CD4-positive, alpha-beta T cell treated with Interleukin-4 for 4 hours (primary cell): Measurements from ENCODE around the gene AFF2.
"Not testable (repeated sequence)": the region's sequence is repeated elsewhere in the genome, so short reads cannot be mapped to it uniquely, and the experiment has no call there.

Source experiments
- DNase-seq: peaks from one replicate; pipeline ENCODE4 v3.0.0-alpha.2; 2020

AFF2 gene

GRCh38 chrX:148871422-148872160 lies 371.2 kb downstream of the AFF2 start:
- no peak for DNase-seq

DNA sequence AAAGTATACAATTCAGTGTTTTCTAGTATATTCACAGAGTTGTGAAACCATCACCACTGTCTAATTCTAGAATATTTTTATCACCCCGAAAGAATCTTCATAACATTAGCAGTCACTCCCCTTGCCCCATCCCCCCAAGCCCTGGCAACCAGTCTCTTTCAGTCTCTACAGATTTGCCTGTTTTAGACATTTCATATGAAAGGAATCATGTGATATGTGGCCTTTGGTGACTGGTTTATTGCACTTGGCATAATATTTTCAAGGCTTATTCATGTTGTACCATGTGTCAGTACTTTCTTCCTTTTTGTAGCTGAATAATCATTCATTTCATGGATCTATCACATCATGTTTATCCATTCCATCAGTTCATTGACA lies 371.7 kb downstream of the AFF2 start:
- DNase-seq, result no peak

GRCh38 chrX:148872881-148873280 lies 372.5 kb downstream of the AFF2 start:
- DNase-seq, result no peak

DNA sequence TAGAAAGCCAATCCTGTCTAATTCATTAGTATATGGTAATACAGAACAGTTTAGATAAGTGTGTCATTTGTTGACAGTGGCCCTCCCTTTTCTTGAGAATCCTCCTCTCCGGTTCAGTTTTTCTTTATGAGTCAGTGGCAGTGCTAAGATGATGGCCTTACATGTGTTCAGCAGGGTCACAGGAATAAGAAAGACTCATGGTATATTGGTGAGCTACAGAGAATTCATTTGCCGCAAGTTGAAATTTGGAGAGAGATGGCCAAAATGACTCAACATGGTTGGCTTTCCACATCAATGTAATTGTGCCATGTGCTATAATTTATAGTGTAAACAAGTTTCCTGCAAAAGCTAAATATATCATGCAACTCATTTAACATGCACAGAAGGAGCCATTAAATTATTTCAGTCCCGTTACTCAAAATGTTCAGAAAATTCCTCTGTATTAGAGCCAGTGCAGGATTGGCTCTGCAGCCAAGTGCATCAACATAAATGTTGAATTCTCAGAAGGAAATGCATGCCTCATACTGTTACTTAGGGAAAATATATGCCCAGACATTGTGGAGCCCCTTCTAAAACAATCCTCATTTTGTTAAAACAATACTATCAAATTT lies 374.3 kb downstream of the AFF2 start:
- DNase-seq, result no peak

GRCh38 chrX:148878371-148878770 lies 378.0 kb downstream of the AFF2 start:
- DNase-seq, result no peak

DNA sequence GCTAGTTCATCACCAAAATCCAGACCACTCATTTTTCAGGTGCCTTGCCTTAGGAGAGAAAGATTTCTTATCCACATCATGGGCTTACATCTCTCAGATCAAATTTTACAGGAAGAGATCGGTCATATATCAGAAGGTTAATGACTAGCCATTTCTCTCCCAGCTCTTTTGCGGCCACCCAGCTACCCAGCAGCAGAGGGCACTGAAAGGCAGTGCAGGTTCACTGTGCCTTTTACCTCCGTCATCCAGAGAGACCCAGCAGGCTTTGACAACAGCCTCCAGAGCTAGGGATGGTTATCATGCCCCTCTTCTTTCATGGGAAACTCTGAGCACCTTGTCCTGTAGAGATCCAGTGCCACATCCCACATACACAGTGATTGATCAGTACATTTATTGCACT lies 384.8 kb downstream of the AFF2 start:
- DNase-seq, result no peak

DNA sequence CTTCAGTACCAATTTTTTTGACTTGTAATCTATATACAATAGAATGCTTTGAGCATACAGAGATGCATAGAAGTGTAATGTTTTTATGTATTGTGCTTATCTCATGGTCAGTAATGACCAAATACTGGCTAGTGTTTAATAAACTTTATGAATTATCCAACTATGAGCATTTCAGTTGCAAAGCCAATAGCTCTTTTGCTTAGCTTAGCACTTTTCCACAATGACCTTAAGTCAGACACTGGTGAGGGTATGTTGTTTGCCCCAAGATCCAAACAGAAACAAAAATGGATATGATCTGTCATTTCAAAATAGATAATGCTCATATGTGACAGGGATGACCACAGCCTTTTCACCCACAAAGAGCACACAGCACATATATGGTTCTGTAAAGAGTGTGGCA lies 393.0 kb downstream of the AFF2 start:
- no peak for DNase-seq

- DNase-seq, result no peak
These were observed 402.2 kb downstream of the AFF2 start for GRCh38 chrX:148902581-148902980.

DNA sequence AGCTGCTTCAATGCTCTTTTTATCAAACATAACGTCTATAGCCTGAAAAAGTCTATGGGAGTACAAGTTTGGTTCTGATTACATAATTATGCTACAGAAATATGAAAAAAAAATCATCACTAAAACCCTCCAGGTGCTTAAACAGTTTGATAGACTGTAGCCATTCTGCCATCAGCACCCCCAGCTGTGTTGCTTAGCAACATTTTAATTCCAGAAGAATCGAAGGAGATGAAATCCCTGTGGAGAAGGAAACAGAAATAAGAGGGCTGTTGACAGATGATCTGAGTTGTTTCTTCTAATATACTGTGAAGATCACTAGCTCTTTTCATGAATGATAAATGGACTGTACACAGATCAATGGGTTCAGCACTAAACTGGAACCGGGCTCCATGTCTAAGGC lies 402.8 kb downstream of the AFF2 start:
- DNase-seq, result no peak

- no peak for DNase-seq
These were observed 404.1 kb downstream of the AFF2 start for GRCh38 chrX:148904421-148905111.

- no peak for DNase-seq
These were observed 405.0 kb downstream of the AFF2 start for GRCh38 chrX:148905400-148905799.

DNA sequence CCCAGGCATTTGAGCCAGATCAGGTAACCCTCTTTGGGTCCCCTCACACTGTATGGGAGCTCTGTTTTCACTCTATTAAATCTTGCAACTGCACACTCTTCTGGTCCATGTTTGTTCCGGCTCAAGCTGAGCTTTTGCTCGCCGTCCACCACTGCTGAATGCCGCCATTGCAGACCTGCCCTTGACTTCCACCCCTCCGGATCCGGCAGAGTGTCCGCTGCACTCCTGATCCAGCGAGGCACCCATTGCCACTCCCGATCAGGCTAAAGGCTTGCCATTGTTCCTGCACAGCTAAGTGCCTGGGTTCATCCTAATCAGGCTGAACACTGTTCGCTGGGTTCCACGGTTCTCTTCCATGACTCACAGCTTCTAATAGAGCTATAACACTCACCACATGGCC lies 406.2 kb downstream of the AFF2 start:
- not testable (repeated sequence) for DNase-seq

GRCh38 chrX:148909758-148910157 lies 409.3 kb downstream of the AFF2 start:
- DNase-seq, result no peak

DNA sequence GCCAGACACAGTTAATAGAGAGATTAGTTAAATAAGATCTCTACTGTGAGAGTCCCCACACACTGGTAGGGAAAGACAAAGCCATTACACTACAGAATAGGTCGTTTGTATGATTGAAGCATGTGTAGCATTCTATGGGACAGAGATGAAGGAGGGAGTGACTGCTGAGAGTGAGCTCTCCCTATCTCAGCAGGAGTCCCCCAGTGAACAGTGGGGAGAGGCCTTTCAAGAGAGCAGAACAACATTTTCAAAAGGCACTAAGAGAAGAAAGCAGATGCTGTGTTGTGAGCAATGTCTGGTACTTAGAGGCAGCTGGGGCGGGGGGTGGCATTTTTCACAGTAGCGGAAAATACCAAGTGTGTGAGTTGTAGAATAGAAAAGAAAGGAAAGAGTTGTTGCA lies 413.6 kb downstream of the AFF2 start:
- DNase-seq, result no peak

GRCh38 chrX:148914783-148915182 lies 414.4 kb downstream of the AFF2 start:
- no peak for DNase-seq

GRCh38 chrX:148915474-148915873 lies 415.1 kb downstream of the AFF2 start:
- DNase-seq, result no peak

GRCh38 chrX:148917441-148917840 lies 417.0 kb downstream of the AFF2 start:
- no peak for DNase-seq

GRCh38 chrX:148923631-148924030 lies 423.2 kb downstream of the AFF2 start:
- DNase-seq, result no peak

- no peak for DNase-seq
These were observed 426.0 kb downstream of the AFF2 start for GRCh38 chrX:148926371-148926770.

GRCh38 chrX:148928811-148929210 lies 428.4 kb downstream of the AFF2 start:
- DNase-seq, result no peak

GRCh38 chrX:148929686-148930085 lies 429.3 kb downstream of the AFF2 start:
- no peak for DNase-seq

GRCh38 chrX:148930206-148930729 lies 429.9 kb downstream of the AFF2 start:
- no peak for DNase-seq

DNA sequence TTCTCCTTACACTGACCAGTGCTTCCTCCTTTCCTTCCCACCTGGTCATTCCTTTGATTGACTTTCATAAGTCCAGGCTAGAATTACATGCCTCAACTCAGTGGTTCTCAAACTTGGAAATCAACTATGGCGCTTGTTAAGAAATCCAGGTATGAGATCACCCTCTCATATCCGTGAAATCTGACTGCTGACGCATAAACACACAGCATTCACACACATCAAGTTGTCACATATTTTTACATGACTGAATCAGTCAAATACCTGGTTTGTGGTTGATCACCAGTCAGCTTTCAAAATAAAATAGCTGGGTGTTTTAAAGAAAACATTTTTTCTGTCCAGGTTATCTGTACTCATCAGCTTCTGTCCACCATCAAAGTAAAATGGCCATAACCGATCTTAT lies 433.5 kb downstream of the AFF2 start:
- DNase-seq, result no peak

DNA sequence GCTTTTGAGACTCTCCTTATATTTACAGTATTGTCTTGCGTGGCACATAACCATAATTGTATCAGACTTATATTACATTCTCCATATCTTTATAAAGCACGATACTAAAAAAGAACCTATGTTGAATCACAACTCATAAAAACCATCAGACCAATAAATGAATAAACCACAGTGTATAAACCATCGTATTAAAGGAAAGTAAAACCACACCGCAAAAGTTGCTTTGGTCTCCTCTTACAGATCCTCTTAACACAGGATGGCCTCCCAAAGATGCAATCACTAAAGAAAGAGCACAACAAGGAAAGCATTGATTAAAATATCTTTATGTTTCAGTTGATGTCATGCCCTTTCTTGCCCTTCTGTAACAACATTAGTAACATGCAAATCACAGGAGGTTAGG lies 437.9 kb downstream of the AFF2 start:
- DNase-seq, result no peak
